C4-2B (cell line): Measurements from ENCODE around the gene MYLK4.

Source experiments
- ZFX ChIP-seq: fragments of 450-650 bp; IDR thresholded peaks from 2 replicates; pipeline ENCODE4 v1.6.1; 2017
- TF ChIP-seq, protein P1 (sequence below): fragments of 450-650 bp; conservative IDR thresholded peaks from 2 replicates; pipeline ENCODE4 v1.5.1; 2017; ENCODE audit warnings: mild to moderate bottlenecking

GRCh38 chr6:2765896-2766766 is 15.4 kb upstream of the MYLK4 start:
- TF ChIP-seq, protein P1, sequence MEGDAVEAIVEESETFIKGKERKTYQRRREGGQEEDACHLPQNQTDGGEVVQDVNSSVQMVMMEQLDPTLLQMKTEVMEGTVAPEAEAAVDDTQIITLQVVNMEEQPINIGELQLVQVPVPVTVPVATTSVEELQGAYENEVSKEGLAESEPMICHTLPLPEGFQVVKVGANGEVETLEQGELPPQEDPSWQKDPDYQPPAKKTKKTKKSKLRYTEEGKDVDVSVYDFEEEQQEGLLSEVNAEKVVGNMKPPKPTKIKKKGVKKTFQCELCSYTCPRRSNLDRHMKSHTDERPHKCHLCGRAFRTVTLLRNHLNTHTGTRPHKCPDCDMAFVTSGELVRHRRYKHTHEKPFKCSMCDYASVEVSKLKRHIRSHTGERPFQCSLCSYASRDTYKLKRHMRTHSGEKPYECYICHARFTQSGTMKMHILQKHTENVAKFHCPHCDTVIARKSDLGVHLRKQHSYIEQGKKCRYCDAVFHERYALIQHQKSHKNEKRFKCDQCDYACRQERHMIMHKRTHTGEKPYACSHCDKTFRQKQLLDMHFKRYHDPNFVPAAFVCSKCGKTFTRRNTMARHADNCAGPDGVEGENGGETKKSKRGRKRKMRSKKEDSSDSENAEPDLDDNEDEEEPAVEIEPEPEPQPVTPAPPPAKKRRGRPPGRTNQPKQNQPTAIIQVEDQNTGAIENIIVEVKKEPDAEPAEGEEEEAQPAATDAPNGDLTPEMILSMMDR: no peak; the same call in 1 of the 2 replicates
- TF ChIP-seq ZFX: peak; percentile 48
